Activated CD8-positive, alpha-beta memory T cell treated with anti-CD3 and anti-CD28 coated beads, Interleukin-2, amount 50 U/mL, for 1 hour (primary cell): ENCODE measurements around the gene HIVEP3.

Experiments used
- DNase-seq: peaks from one replicate; pipeline ENCODE4 v3.0.0-alpha.2; 2020; ENCODE audit errors: extremely low read depth

The HIVEP3 gene

DNA sequence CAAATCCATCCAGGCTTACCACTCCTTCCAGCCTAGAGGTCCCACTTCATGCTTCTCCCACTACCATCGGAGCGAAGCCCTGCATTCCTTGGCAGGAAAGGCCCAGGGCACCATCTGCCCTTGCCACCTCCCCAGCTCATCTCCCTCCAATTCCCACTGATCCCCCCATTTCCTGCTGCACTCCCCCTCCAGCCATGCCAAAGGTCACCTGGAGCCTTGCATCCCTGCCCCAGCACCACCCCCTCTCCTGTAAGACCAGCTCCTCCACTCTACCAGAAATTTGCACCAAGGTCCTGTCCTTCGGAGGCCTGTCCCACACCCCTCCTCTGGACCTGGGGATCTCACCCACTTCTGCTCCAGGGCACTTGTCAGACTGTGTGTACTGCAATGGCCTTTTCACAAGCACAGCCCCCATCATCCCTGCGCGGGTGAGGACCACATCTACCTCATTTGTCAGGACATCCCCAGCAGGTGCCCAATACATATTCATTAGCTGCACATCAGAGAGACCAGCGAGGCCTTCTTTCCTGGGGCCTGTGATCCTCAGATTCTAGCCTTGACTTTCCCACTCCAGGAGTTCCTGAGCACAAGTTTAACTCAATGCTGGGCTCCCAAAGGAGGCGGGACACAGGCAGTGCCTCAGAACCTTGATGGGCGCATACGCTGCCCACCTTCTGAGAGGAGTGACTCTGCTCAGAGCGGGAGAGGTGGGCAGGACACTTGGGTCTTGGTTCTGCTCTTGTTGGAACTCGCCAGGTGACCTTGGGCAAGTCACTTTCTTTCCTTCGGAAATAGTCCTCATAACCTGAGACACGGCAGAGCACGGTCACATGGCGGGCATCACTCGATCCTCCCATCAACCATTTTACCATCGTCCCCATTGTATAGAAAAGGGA, 384.3 kb downstream of the HIVEP3 start:
- no peak for DNase-seq

DNA sequence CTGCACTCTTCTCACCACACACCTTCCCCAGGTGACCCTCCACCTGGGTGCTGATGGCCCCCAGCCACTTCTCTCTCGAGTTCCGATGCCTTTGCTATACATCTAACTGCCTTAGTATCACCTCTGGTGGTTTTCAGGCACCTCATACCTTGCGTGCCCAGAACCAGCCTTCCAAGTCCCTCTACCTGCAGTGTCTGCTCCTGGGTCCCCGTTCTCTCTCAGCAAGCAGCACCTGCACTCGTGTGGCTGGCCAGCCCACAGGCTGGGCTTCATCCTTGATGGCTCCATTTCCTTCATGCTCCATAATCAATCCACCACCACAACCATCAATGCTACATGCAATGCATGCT, 385.0 kb downstream of the HIVEP3 start:
- DNase-seq, result no peak

GRCh38 chr1:41533016-41533730, 385.5 kb downstream of the HIVEP3 start:
- no peak for DNase-seq

GRCh38 chr1:41532206-41532975, 386.3 kb downstream of the HIVEP3 start:
- DNase-seq, result no peak

GRCh38 chr1:41530411-41530810, 388.3 kb downstream of the HIVEP3 start:
- DNase-seq, result no peak

DNA sequence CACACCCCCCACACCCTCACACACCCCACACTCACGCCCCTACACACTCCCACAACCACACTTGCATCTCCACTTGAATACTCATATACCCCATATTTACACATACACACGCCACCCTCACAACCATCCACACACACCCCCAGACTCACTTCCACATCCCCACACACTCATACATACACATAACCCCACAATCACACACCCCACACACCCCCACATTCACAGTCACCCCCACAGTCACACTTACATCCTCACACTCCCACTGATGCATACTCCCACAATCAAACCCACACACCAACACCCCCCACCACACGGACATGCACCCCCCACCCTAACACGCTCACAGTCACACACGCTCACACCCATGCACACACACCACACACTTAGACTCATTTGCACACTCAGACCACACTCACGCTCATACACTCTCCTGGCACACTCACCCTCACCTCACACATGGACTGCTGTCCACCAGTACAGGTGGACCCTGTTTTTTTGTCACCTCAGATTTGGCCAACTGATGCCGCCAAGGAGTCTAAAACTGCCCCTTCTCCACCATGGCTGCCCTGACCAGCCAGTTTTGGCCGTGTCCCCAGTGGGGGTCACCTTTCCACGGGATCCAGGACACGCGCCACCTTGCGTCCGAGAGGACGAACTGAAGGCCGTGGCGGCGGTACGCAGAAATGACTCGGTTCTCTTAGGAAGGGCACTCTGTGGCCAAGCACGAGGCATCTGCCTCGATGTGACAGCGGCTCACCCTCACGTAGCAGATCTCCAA, 388.9 kb downstream of the HIVEP3 start:
- no peak for DNase-seq

- no peak for DNase-seq
These were observed 389.8 kb downstream of the HIVEP3 start for GRCh38 chr1:41528726-41529605.

GRCh38 chr1:41528106-41528505, 390.6 kb downstream of the HIVEP3 start:
- no peak for DNase-seq

DNA sequence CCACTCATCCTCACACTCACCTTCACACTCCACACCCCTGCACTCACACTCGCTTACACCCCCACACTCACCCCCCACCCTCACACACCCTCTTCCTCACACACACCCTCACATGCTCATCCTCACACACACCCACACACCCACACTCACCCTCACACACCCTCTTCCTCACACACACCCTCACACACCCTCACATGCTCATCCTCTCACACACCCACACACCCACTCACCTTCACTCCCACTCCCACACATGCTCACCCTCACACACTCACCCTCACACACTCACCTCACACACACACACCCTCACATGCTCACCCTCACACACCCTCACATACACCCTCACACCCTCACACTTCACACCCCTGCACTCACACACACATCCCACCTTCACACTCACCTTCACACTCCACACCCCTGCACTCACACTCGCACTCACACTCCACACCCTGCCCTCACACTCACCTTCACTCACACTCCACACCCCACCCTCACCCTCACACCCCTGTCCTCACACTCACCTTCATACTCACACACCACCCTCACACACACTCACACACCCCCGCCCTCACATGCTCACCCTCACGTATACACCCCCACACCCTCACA, 391.7 kb downstream of the HIVEP3 start:
- no peak for DNase-seq

GRCh38 chr1:41525891-41526587, 392.7 kb downstream of the HIVEP3 start:
- no peak for DNase-seq

DNA sequence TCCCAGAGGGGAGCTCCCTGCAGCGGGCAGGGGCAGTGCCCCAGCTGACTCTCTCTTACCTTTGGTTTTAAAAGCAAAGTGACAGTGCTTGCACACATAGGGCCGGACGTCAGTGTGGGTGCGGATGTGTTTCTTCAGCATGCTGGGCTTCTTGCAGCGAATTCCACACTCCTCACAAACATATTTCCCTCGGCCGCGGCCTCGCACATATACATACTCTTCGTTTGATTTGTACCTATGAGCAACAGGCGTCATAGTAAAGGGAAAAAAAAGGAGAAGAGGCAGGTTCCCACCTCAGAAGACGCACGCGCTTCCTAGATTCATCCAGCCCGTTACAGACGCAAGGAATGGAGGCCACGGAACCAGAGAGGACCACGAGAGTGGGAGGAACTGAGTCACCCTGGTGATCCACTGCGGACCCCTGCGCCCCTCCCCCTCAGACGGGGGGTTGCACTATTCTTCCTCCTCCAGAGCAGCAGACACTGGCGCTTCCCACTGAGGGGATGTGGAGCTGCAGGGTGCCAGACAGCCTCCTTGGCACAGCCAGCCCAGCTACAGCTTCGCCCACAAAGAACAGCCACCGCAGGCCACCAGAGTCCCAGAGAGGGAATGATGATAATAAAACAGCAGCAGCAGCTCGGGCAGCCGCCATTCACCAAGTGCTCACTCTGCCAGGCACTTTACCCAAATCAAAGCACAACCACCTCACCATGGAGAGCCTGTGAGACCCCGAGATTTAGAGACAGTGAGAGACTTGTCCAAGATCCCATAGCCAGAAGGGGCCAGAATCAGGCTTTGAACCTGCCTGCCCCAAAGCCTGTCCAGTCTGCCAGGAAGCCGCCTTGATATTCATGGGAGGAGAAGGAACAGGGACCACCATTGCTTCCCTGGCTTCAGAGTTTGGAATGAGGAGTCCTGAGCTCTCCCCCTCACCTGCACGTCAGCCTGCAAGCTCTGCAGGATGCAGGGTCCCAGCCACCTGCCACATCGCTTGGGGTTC, 393.7 kb downstream of the HIVEP3 start:
- no peak for DNase-seq

- no peak for DNase-seq
These were observed 394.6 kb downstream of the HIVEP3 start for GRCh38 chr1:41523949-41524675.

DNA sequence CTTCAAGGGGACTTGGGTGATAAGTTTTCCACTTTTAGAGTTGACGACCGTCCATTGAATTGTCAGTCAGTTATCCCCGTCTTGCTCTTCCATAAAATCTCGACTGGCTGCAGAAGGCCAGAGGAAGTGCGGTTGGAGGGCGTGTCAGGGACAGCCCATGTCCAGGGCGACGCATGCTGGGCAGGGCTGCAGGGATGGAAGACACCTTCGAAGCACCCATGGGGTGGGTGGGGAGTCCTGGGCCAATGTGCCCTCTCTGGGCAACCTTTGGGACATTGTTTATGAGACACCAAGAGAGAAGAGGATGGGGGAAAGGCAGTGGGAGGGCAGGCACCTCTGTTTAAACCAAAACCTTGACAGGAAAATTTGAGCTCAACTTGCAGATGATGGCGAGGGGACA, 395.7 kb downstream of the HIVEP3 start:
- no peak for DNase-seq

- no peak for DNase-seq
These were observed 397.0 kb downstream of the HIVEP3 start for GRCh38 chr1:41521766-41522165.

DNA sequence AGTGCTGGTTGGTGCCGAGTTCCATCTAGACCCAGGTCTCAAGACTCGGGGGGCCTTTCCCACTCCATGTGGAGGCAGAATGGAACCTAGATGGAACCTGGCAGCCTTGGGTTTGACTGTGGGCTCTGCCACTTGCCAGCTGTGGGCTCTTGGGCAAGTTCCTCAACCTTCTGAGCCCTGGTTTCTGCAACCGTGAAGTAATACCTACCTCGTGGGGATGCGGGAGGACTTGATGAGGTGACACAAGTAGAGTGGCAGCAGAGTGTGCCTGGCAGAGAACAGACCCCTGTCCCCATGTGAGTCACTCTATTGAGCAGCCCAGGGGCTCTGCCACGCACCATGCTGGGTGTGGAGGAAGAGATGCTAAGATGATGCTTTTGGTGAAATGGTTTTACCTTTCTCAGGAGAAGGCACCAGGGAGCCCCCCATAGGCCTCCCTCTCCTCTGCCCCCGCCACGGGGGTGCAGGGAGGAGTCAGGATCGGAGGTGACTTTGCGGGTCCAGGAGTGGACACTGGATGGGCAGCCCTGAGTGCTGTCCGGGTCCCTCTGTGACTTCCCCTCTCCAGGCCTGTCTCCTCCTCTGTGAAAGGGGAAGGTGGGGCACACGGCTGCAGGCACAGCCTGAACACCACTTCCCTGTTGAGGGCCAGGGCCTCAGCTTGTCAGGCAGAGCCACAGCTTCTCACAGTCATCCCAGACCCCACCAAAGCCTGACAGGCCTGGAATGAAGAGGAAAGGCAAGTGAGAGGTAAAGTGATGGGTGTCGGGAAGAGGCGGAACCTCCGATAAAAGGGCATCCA, 397.6 kb downstream of the HIVEP3 start:
- no peak for DNase-seq

DNA sequence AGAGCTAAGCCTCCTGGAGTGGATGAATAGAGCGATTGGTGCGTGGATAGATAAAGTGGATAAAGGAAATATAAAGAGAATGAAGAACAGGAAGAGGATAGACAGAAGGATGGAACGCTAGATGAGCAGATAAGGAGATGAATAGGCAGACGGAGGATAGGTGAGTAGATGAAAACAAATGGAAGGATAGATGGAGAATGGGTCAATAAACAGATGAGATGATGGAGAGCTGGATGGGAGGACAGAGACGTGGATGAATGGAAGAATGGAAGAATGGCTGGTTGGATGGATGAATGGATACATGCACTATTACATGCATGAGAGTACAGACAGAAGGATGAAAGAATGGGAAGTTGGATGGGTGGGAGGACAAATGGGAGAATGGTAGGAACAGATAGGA, 399.1 kb downstream of the HIVEP3 start:
- DNase-seq, result no peak

GRCh38 chr1:41518471-41518870, 400.3 kb downstream of the HIVEP3 start:
- DNase-seq, result no peak
